NCI-H460 (cell line): ENCODE results near the gene ITGB1BP1. TPM values are rescaled to one million over a fixed set of nuclear protein-coding genes. Genes with fewer than 3 reads are reported as not detected.

Experiments used
- DNase-seq: peaks from one replicate; pipeline ENCODE4 v3.0.0-alpha.2; 2016; ENCODE audit warnings: low read depth; ENCODE audit errors: extremely low read depth
- polyA plus RNA-seq: library from polyadenylated mRNA; depleted of rRNA; stranded (reverse); fragments of >200 nt; gene quantifications from 2 replicates; pipeline ENCODE4 v1.2.3, GENCODE V29; 2014; cell fraction: nucleus; rRNA removed
- total RNA-seq: library from RNA; depleted of rRNA; stranded (reverse); fragments of >200 nt; shearing (Covaris generic); gene quantifications from 2 replicates; pipeline ENCODE4 v1.2.3, GENCODE V29; 2014; rRNA removed

Gene ITGB1BP1, protein sequence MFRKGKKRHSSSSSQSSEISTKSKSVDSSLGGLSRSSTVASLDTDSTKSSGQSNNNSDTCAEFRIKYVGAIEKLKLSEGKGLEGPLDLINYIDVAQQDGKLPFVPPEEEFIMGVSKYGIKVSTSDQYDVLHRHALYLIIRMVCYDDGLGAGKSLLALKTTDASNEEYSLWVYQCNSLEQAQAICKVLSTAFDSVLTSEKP
- 38.1 and 46.3 TPM in 2 replicates for total RNA-seq
- 33.7 and 44.9 TPM in 2 replicates for polyA plus RNA-seq

DNA sequence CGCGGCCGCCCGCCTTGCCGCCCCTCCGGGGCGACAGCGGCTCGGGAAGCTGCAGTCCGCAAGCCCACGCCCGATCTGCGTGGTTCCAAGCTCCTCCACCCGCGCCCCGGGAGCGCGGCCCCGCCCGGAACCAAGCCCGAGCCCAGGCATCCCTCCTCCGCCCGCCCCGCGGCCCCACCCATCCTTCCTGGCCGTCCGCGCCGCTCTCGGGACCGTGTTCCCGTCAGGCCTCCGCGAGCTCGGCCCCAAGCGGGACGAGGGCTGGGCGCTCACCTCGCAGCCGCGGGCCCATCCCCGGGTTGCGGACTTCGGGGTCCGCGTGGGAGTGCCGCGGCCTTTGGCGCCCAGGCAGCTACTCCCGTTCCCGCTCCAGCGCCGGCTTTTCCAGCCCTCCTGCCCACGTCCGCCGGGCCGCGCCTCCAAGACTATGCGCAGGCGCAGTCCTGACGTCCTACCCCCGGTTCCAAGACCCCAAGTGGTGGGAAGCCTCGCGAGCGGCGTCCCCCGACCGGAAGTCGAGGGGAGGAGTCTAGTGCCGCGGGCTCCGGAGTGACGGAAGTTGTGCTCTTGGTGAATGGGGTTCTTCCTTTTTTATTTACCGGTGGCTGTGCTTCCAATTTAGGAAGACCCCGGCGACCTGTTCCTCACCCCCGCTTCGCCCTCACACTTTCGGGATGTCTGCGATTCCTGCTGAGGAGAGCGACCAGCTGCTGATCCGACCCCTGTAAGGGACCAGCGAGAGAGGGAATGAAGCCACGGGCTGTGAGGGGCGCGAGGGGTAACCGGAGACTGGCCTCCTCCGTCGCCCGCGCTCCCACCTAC is at the start of gene ITGB1BP1, which contains the start of gene CPSF3:
TSS of gene ITGB1BP1 (minus strand) at position 429 of the 822 bp plus-strand sequence. CDS start 4,831 bp downstream, outside the sequence.
TSS of gene CPSF3 (plus strand) at position 555 of the 822 bp plus-strand sequence. CDS start at position 675, 120 bp downstream.
- peak; percentile 97 for DNase-seq

DNA sequence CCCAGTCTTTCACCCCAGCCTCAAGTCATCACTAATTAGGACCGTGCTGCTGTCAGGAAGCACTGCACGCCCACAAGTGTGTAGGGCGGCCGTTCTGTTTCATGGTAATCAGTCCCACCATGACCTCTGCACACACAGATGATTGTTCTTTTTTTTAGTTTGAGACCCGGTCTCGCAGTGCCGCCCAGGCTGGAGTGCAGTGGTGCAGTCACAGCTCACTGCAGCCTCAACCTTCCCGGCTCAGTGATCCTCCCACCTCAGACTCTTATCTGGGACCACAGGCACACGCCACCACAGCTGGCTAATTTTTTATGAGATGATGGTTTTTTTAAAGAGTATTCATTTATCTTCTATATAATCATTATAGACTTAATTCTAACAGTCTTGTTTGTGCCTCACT is 49.2 kb upstream of the ITGB1BP1 start:
- no peak for DNase-seq

DNA sequence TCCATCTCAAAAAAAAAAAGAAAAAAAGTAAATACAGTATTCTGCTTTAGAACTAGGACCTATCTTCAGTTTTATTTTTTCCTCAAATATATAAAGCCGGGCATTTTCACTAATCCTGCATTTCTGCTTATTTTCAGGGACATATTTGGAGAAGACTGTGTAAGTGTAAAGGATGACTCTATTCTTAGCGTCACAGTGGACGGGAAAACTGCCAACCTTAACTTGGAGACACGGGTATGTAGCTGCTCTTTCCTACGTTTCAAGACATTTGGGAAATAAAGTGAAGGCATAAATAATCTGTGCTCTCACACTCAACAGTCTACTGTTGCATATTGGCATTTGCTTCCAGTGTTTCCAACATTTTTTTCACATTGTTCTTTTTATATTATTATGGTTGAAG is 47.9 kb upstream of the ITGB1BP1 start:
- no peak for DNase-seq

DNA sequence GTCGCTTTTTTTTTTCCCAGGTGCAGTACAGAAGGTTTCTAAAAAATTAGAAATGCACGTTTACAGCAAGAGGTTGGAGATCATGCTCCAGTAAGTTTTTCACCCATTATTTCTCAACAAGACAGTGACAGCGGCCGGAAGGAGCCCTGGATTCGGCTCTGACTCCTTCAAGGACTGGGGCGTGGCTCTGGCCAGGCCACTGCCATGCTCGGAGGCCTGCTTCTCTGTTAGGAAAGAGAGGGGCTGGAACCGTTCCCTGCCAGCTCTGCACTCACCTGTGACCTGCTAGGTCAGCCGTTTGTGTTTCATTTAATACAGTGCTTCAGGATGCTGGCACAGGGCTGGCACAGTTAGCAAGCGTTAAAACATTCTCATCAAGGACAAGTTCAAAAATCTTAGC is 44.4 kb upstream of the ITGB1BP1 start:
- no peak for DNase-seq

DNA sequence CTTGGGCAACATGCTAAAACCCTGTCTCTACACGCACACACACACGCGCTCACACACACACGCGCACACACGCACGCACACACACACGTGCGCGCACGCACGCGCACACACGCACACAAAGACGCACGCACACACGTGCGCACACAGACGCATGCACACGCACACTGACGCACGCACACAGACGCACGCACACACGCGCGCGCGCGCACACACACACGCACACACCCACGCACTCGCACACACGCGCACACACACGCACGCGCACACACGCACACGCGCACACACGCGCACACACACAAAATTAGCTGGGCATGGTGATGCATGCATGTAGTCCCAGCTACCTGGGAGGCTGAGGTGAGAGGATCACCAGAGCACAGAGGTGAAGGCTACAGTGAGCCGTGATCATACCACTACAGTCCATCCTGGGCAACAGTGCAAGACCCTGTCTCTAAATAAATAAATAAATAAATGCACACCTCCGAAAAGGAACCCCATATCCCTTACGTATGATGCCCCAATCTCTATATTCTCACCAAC is 42.9 kb upstream of the ITGB1BP1 start:
- no peak for DNase-seq

DNA sequence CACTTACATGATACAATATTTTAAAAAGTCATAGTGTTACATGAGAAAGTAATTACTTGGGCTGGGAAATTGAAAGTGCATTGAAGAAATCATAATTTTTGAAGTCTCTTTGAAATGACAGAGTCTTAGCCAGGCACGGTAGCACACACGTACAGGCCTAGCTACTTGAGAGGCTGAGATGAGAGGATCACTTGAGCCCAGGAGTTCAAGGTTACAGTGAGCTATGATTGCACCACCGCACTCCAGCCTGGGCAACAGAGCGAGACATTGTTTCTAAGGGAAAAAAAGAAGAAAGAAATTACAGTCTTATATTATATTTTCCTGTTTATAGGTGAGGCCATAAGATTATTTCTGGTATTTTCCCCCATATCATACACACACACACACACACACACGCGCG is 41.8 kb upstream of the ITGB1BP1 start:
- DNase-seq = no peak

DNA sequence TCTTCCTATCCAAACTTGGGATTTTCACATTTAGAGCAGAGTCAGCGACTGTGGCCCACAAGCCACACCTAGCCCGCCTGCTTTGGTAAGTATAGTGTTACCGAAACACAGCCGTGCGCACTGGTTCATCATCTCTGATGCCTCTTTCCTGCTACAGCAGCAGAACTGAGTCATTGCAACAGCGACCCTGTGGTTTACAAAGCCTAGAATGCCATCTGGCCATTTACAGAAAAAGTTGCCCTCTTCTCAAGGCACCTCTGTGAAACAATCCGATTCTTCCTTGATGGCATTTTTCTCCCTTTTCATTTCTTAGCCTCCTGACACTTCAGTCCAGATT is 40.3 kb upstream of the ITGB1BP1 start:
- DNase-seq = no peak

DNA sequence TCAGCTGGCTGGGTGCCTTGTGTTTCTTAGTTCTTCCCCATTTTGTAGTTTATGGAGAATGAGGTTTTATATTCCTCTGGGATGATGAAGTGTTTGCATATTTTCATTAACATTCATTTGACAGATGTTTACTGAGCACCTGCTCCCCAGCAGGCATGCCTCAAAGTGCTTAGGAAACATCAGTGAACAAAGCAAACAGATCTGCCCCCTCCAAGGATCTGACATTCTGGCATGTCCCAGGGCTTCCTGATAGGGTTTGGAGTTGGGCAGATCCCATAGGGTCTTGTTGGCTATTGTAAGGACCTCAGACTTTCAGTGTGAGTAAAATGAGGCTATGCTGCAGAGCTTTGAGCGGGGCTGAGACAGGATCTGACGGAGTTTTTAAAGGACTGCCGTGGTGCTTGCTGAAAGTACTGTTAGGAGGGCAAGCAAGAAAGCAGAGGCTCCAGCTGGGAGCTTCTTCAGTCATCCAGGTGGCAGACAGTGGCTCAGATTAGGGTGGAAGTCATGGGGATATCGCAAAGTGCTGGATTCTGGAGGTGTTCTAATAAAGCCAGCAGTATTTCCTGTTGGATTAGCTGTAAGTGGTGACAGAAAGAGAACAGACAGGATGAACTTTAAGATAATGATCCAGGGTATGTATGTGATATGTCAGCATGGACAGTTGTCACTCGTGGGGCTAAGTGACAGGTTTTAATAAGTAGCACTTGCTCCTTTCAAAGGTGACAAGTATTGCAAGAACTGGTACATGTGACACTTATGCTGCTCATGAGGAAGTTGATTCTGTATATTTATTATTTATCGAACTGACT is 39.8 kb upstream of the ITGB1BP1 start:
- no peak for DNase-seq

DNA sequence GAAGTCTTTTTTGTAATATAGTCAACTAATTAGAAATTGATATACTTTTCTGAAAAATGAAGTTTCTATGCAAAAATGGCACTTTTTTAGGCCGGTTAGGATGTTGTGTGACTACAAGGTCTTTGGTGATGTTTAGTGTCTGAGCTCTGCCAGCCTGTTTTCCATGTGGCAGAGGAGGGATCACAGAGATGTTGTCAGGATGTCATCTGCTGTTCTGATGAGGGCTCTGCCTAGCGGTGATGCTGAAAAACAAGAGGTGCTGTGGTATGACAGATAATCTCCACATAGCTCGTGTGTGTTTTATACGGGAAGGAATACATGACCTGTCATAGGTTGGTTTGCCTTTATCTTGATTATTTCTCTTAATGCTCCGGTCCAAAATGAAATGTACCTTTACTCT is 39.0 kb upstream of the ITGB1BP1 start:
- DNase-seq = no peak

DNA sequence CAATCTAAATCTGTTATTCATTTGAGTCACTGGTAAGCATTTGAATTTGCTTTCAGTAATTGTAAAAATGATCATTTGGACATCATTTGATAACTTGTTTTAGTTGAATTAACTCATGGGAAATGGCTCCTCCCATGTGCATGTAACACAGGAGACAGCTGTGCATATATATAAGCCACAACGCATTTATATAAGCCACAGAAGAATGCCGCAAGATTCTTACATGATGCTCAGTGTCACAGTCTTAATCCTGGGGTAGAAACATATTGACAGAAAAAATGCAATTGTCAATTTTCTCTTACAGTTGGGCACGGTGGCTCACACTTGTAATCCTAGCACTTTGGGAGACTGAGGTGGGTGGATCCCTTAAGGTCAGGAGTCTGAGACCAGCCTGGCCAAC is 37.8 kb upstream of the ITGB1BP1 start:
- DNase-seq = no peak

DNA sequence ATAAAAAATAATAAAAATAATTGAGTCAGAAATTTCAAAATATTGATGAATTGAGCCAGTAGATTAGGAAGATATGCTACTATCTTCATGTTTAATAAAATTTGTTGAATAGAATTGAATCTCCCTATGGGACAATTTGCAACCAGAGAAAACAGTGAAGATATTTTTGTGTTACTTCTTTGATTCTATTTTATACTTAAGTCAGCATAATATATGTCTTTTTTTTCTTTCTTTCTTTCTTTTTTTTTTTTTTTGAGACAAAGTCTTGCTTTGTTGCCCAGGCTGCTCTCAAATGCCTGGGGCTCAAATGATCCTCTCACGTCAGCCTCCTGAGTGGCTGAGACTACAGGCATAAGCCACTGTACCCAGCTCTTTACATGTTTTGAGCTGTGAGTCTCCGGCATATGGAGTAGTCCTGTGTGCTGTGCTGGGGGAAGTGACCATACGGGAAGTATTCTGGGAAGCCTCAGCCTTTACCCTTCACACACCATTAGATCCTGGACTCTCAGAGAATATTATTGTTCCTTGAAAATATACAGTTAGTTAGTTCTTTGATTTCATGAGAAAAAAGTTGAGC is 37.2 kb upstream of the ITGB1BP1 start:
- no peak for DNase-seq

DNA sequence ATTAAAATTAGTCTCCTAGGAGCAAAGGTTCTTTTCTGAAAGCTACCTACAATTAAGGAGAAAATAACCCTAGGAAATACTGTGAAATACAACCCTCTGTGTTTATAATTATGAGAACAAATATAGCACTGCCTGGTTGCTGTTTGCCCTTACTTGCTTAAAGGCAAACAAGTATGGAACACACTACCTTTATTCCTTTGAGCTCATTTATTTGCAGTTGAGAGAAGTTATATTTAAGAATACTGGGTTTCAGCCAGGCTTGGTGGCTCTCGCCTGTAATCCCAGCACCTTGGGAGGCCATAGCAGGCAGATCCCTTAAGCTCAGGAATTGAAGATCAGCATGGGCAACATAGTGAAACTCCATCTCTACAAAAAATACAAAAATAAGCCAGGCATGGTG is 27.9 kb upstream of the ITGB1BP1 start:
- no peak for DNase-seq

DNA sequence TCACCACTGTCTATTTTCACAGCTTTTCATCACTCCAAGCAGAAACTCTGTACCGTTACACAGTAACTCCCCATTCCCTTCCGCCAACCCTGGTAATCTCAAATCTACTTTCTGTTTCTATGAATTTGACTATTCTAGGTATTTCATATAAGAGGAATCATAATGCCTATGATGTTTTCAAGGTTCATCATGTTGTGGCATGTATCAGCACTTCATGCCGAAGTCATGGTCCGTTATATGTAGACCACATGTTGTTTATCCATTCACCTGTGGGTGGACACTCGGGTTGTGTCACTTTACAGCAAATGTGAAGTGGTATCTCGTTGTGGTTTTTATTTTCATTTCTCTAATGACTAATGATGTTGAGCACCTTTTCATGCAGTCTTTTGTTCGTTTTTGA is 21.8 kb upstream of the ITGB1BP1 start:
- DNase-seq = no peak

DNA sequence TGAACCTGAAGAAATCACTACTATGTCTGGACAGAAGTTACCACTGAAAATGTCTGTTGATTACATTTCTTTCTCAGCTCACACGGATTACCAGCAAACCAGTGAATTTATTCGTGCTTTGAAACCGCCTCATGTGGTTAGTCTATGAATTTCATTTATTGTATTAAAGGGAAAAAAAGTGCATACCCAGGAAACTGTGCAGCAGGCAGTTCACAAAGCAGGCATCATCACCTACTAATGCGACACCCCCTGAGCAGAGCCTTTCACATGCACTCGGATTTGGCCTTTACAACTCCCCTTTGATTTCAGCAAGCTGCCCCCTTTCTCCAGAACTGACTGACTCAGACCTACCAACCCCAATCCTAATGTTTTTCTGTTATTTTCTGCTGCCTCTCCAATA is 20.2 kb upstream of the ITGB1BP1 start:
- no peak for DNase-seq

DNA sequence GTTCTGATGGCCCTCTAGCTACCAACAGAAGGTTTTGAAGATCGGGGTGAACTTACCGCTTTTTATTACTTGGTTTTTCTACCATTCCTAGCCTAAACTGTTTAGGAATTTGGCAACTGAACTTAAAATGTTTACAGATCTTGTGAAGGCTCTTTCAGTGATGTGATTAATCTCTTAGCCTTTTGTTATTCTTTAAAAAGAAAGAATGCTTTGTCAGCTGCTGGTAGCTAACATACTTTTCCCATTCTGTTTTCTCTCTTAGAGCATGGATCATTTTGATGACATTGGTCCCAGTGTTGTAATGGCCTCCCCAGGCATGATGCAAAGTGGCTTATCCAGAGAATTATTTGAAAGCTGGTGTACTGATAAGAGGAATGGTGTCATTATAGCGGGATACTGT is 18.2 kb upstream of the ITGB1BP1 start:
- DNase-seq = no peak

DNA sequence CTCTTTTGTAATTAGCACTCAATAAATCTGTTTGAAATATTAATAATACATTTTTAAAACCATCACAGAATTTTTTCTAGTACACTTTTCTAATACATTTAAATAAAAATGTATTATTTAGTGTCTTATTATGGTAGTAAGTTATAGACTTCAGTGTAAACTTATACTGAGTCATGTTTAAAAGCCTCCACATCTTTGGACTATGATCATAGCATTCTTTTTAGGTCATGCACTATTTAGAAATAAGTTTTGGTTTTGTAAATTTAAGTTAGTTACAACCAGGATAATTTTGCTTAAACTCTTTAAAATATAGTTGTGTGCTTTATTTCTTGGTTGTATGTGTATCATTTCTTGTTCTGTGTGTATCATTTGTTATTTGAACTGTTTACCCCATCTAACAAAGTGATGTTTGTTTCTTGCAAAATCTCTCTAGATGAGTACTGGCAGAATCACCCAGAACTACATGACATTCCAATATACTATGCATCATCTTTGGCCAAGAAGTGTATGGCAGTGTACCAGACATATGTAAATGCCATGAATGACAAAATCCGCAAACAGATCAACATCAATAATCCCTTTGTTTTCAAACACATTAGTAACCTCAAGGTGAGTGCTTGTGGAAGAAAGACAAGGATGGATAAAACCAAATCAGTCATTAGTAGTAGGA is 16.9 kb upstream of the ITGB1BP1 start:
- no peak for DNase-seq

DNA sequence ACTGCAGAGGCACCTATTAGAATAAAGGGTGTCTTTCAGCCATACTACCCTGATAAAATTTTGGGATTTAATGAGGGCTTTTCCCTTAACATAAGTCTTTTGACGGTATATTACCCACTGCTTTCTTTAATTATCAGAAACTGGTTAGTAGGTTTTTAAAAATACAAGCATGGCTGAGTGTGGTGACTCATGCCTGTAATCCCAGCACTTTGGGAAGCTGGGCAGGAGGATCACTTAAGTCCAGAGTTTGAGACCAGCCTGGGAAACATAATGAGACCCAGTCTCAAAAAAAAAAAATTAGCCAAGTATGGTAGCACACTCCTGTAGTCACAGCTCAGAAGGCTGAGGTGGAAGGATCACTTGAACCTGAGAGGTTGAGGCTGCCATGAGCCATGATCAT is 16.2 kb upstream of the ITGB1BP1 start:
- DNase-seq = no peak

DNA sequence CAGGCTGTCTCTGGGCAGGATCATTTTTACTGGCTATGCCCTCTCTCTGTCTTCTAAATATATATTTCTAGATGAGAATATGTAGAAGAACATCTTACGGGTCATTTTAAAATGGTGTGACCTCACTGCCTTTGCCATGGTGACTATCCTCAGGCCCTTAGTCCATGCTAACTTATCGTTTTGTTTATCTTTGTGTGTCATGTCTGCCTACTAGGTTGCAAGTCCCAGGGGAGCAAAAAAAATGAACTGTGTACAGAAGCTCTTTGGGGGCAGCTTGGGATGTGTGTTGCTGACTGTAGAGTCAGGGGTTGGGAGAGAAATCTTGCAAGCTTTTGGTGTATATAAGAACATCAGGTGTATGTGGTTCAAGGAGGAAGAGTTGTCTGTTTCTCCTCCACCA is 11.2 kb upstream of the ITGB1BP1 start:
- DNase-seq = no peak

DNA sequence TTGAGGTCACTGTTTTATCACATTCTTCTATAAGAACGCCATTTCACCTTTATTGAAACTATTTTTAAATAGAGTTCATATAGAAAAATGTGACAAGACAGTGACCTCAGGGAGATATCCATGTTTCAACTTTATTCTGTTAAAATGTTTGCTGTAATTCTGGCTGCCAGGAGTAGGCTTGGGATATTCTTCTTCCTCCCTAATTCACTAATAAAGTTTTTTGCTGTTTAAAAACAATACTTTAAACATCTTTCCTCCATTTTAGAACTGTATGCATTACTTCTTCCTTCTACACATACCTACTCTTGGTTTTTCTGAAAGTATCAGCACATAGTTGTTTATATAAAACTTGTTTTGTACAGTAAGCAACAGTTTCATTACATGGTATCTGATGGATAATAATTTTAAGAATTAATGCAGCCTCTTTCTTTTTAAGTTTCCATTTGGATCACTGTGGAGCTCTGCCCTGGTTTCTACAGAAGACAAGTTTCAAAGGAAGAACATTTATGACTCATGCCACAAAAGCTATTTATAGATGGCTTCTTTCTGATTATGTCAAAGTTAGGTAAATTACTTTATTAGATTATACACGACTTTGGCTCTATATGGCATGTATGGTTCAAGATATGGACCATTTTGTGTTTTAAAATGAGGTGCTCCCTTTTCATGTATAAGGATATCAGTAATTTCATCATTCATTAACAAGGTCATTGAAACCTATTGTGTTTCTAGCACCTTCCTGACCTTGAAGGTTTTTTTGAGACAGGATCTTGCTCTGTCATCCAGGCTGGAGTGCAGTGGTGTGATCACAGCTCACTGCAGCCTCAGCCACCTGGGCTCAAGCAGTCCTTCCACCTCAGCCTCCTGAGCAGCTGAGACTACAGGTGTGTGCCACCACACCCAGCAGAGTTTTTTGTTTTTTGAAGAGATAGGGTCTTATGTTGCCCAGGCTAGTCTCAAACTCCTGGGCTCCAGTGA is 7.3 kb upstream of the ITGB1BP1 start:
- DNase-seq = no peak
